PC-9 (cell line): Measurements from ENCODE around the gene HOOK1. TPM values are rescaled to one million over a fixed set of nuclear protein-coding genes. Genes with fewer than 3 reads are reported as not detected.

Experiments used
- BruUV-seq: library from RNA; stranded (reverse); fragments of 400-500 nt; replicated peaks from 2 replicates; lab custom pipeline; 2021; lab: Mats Ljungman, UMichigan
- CTCF ChIA-PET: fragments of 300-600 bp; sonication (Branson Sonifier 250); formaldehyde crosslinking; loops from one replicate; lab custom pipeline; 2022; ENCODE audit warnings: antibody characterized with exemption; lab: Charles Lee
- POLR2A ChIA-PET: fragments of 300-600 bp; sonication (Branson Sonifier 250); formaldehyde crosslinking; loops from one replicate; lab custom pipeline; 2022; ENCODE audit warnings: antibody characterized with exemption; ENCODE audit not compliant: unreplicated experiment; lab: Charles Lee
- DNase-seq, 2 experiments: peaks; one replicate each; pipeline versions ENCODE4 v3.0.0 to v3.0.0-alpha.2; 2015 to 2022; ENCODE audit warnings: mixed read lengths in 1 of 2
- H2AFZ ChIP-seq: fragments of 200-600 bp; sonication (generic); 2 replicates; pipeline ENCODE4 v1.8.1; 2017; ENCODE audit warnings: antibody characterized with exemption
- H3F3A ChIP-seq: fragments of 200-600 bp; sonication (generic); 2 replicates; pipeline ENCODE4 v1.8.1; 2017; ENCODE audit warnings: antibody characterized with exemption, mild to moderate bottlenecking, low read depth; ENCODE audit not compliant: insufficient read depth
- H3K27ac ChIP-seq: fragments of 200-600 bp; sonication (generic); 2 replicates; pipeline ENCODE4 v1.6.1; 2016; ENCODE audit warnings: mixed run types
- H3K27me3 ChIP-seq: fragments of 200-600 bp; sonication (generic); 2 replicates; pipeline ENCODE4 v1.6.1; 2016; ENCODE audit warnings: low read depth, mixed run types; ENCODE audit not compliant: insufficient read depth
- H3K36me3 ChIP-seq: fragments of 200-600 bp; sonication (generic); 2 replicates; pipeline ENCODE4 v1.6.1; 2016; ENCODE audit warnings: low read depth, mixed run types
- H3K4me1 ChIP-seq: fragments of 200-600 bp; sonication (generic); replicated peaks from 2 replicates; pipeline ENCODE4 v1.6.1; 2016; ENCODE audit warnings: mixed run types; ENCODE audit not compliant: insufficient read depth
- H3K4me2 ChIP-seq: fragments of 200-600 bp; sonication (generic); 2 replicates; pipeline ENCODE4 v1.6.1; 2017; ENCODE audit warnings: mixed run types
- H3K4me3 ChIP-seq: fragments of 200-600 bp; sonication (generic); 2 replicates; pipeline ENCODE4 v1.6.1; 2016; ENCODE audit warnings: mixed run types
- H3K79me2 ChIP-seq: fragments of 200-600 bp; sonication (generic); 2 replicates; pipeline ENCODE4 v1.6.1; 2017; ENCODE audit warnings: low read depth, mixed run types
- H3K9me2 ChIP-seq: fragments of 200-600 bp; sonication (generic); 2 replicates; pipeline ENCODE4 v1.8.1; 2017; ENCODE audit warnings: mild to moderate bottlenecking; ENCODE audit not compliant: insufficient read depth
- H3K9me3 ChIP-seq: fragments of 200-600 bp; sonication (generic); 2 replicates; pipeline ENCODE4 v1.8.1; 2016; ENCODE audit warnings: low read depth; ENCODE audit not compliant: insufficient read depth
- H4K20me1 ChIP-seq: fragments of 200-600 bp; sonication (generic); 2 replicates; pipeline ENCODE4 v1.8.1; 2017; ENCODE audit not compliant: insufficient read depth
- EZH2 ChIP-seq: fragments of 200-600 bp; sonication (generic); IDR thresholded peaks from 2 replicates; pipeline ENCODE4 v1.8.0; 2017; ENCODE audit warnings: antibody characterized with exemption, low read depth
- intact Hi-C: fragments of 100-400 bp; cut with micrococcal nuclease; formaldehyde crosslinking; loops from one replicate; pipeline ENCODE4 v1.10.0; 2022; ENCODE audit not compliant: unreplicated experiment
- total RNA-seq: library from RNA; stranded (reverse); gene quantifications from 2 replicates; pipeline ENCODE4 v1.2.3, GENCODE V29; 2021
- TF ChIP-seq, protein P1 (sequence below): fragments of 200-600 bp; sonication (generic); conservative IDR thresholded peaks from 2 replicates; pipeline ENCODE4 v1.6.1; 2017; ENCODE audit warnings: mixed run types, antibody characterized with exemption, mild to moderate bottlenecking, moderate library complexity

Gene HOOK1
- total RNA-seq, 1 experiment from 2014 or later, result 23.7 TPM

DNA sequence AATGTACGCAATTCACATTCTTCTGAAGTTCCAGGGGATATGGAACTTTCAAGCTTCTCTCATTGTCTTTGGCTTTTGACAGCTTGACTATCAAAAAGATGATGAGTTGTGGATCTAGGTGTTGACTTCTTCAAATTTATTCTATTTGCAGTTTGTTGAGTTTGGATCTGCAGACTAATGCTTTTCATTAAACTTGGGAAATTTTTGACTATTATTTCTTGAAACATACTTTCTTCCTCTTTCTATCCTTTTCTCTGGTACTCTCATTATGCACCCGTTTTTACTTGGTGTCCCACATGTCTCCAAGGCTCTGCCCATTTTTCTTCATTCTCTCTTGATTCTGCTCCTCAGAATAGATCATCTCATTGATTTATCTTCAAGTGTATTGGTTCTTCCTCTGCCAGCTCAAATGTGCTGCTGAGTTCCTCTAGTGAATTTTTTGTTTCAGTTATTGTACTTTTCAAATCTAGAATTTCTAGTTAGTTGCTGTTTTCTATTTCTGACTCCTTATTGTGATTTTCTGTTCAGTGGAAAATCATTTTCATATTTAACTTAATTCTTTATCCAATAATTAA, 62.4 kb downstream of the HOOK1 start:
- POLR2A ChIA-PET, result no interaction called here
- intact Hi-C loops, result no loop called here
- Histone ChIP-seq H3F3A (no peaks in the 10 kb centered on the region), H3K27me3 (no peaks in the 10 kb centered on the region), H3K4me3 (no peak overlapping the region), H3K79me2 (no peaks in the 10 kb centered on the region), H4K20me1 (no peaks in the 10 kb centered on the region), H3K27ac (no peak overlapping the region), H3K4me2 (no peak overlapping the region), H3K9me3 (no peaks in the 10 kb centered on the region; the same call in 1 of the 2 replicates), H3K36me3 (0 out of 2 replicates have a peak, but pooled peaks cover 7% of the 10 kb centered on the region), H2AFZ (no peak overlapping the region), H3K9me2 (no peaks in the 10 kb centered on the region), H3K4me1 (no peaks in the 10 kb centered on the region)
- CTCF ChIA-PET, result interaction anchor here (1.6 kb wide), 1 partner anchor 70 kb away, joined by 5 read pairs; no protein-coding TSS in a partner anchor
- DNase-seq, result no peak
- TF ChIP-seq, protein P1, sequence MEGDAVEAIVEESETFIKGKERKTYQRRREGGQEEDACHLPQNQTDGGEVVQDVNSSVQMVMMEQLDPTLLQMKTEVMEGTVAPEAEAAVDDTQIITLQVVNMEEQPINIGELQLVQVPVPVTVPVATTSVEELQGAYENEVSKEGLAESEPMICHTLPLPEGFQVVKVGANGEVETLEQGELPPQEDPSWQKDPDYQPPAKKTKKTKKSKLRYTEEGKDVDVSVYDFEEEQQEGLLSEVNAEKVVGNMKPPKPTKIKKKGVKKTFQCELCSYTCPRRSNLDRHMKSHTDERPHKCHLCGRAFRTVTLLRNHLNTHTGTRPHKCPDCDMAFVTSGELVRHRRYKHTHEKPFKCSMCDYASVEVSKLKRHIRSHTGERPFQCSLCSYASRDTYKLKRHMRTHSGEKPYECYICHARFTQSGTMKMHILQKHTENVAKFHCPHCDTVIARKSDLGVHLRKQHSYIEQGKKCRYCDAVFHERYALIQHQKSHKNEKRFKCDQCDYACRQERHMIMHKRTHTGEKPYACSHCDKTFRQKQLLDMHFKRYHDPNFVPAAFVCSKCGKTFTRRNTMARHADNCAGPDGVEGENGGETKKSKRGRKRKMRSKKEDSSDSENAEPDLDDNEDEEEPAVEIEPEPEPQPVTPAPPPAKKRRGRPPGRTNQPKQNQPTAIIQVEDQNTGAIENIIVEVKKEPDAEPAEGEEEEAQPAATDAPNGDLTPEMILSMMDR, result no peak
- no peak for TF ChIP-seq EZH2
- no TSS peak for BruUV-seq

DNA sequence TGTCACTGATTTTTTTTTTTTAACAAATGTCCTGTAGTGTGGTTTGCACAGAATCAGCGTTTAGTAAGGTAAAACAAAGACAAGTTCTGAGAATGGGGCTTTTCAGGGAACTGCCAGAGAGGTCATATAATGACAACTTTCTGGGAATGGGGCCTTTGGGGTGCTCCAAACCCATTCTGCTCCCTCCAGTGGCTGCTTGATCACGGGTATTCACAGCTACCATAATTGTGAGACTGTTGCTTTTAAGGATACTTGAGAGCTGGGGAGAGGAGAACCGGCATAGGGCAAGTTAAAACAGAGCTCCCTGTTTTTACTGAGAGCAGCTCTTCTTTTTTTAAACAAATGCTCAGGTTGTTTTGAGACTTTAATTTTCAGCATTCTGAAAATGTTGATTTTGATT, 63.6 kb downstream of the HOOK1 start:
- Histone ChIP-seq H3K36me3 (0 out of 2 replicates have a peak, but pooled peaks cover under 1% of the 10 kb centered on the region), H3K4me3 (no peak overlapping the region), H3K27me3 (no peaks in the 10 kb centered on the region), H3K9me2 (no peaks in the 10 kb centered on the region), H3F3A (no peaks in the 10 kb centered on the region), H3K4me2 (no peak overlapping the region), H3K9me3 (no peaks in the 10 kb centered on the region; the same call in 1 of the 2 replicates), H2AFZ (no peak overlapping the region), H3K4me1 (no peaks in the 10 kb centered on the region), H3K79me2 (no peaks in the 10 kb centered on the region), H3K27ac (no peak overlapping the region), H4K20me1 (no peaks in the 10 kb centered on the region)
- intact Hi-C loops, result no loop called here
- BruUV-seq, result no TSS peak
- ChIA-PET CTCF (interaction anchor here (1.6 to 4.0 kb wide), 2 partner anchors 69 kb away, joined by 5 to 48 read pairs; no protein-coding TSS in a partner anchor), POLR2A (no interaction called here)
- DNase-seq, result no peak
- TF ChIP-seq, protein P1, result no peak
- TF ChIP-seq EZH2, result no peak

DNA sequence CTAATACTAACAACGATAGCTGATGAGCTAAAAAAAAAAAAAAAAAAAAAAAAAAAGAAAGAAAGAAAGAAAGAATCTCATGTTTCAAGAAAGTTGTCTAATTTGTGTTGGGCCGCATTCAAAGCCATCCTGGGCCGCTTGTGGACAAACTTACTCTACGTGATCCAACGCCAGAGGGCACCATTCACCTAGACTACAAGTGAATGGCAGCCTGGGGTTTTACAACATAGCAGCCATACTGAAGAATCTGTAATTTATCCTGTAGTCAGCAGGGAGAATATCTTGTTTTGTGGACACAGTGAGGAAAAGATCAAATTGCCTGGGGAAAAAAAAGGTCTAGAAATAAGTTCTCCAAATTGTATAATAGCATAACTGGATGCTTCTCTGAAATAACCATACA, 64.8 kb downstream of the HOOK1 start:
- no peak overlapping the region for H3K27ac ChIP-seq
- no peaks in the 10 kb centered on the region for H3K36me3 ChIP-seq
- ChIA-PET POLR2A (no interaction called here), CTCF (interaction anchor here (0.6 to 4.0 kb wide), 3 partner anchors 24 to 985 kb away, joined by 4 to 48 read pairs (median 7); no protein-coding TSS in a partner anchor)
- DNase-seq, result peak; percentile 50 to 70
- H2AFZ ChIP-seq, result no peak overlapping the region
- no TSS peak for BruUV-seq
- no peaks in the 10 kb centered on the region; the same call in 1 of the 2 replicates for H3K9me3 ChIP-seq
- intact Hi-C loops, result loop anchor here (1.0 kb wide), 1 partner anchor 68 kb away; no protein-coding TSS in a partner anchor
- no peaks in the 10 kb centered on the region for H4K20me1 ChIP-seq
- no peak overlapping the region for H3K4me2 ChIP-seq
- H3K27me3 ChIP-seq, result no peaks in the 10 kb centered on the region
- no peaks in the 10 kb centered on the region for H3K4me1 ChIP-seq
- no peaks in the 10 kb centered on the region for H3F3A ChIP-seq
- no peaks in the 10 kb centered on the region for H3K79me2 ChIP-seq
- no peak overlapping the region for H3K4me3 ChIP-seq
- no peaks in the 10 kb centered on the region for H3K9me2 ChIP-seq
- TF ChIP-seq EZH2, result no peak
- TF ChIP-seq, protein P1, result peak; percentile 82
